HG02973 (cell line): Measurements from ENCODE around the gene PACSIN1.

Source experiments
- ATAC-seq: cut with Tn5 transposase; IDR thresholded peaks from one replicate; pipeline ENCODE4 v1.9.1; 2021; ENCODE audit warnings: moderate library complexity; ENCODE audit not compliant: unreplicated experiment

The PACSIN1 gene

GRCh38 chr6:34526992-34527728 lies 61.3 kb downstream of the PACSIN1 start:
- ATAC-seq = peak; percentile 64

DNA sequence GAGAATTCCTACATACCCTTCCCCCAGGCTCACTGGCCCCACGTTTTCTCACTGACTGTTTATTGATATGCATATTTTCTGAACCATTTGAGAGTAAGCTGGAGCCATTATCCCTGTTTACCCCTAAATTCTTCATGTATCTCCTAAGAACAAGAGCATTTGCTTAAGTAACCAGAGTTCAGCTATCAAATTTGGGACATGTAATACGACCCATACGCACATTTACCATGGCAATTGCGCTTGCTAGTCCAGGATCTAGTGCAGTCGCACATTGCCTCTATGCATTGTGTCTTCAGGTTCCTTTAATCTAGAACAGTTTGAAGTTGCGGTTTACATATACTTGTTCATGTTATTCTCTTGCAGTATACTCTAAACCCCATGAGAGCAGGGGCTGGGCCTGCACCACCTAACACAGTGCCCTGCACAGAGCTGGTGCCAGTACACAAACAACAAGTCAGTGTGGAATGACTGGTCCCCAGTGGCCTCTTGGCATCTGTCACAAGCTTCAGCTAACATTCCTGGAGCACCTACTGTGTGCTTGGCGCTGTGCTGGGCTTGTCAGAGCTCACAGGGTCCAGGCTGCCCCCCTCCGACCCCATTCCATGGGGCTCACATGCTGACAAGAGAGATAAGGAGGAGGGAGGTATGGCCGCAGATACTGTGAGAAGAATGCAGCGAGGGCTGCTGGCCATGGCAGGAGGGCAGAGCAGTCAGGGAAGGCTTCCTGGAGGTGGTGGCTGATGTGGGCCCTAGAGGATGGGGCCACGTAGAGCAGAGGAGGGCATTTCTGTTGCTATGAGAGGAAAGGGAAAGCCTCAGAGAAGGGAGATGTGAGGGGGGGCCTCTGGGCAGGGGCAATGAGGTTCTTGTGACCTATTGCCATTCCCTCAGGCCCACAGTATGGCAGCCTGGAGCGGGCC lies 62.1 kb downstream of the PACSIN1 start:
- no peak for ATAC-seq

GRCh38 chr6:34528996-34529664 lies 63.3 kb downstream of the PACSIN1 start:
- ATAC-seq = no peak

GRCh38 chr6:34529665-34530327 lies 63.9 kb downstream of the PACSIN1 start:
- no peak for ATAC-seq

DNA sequence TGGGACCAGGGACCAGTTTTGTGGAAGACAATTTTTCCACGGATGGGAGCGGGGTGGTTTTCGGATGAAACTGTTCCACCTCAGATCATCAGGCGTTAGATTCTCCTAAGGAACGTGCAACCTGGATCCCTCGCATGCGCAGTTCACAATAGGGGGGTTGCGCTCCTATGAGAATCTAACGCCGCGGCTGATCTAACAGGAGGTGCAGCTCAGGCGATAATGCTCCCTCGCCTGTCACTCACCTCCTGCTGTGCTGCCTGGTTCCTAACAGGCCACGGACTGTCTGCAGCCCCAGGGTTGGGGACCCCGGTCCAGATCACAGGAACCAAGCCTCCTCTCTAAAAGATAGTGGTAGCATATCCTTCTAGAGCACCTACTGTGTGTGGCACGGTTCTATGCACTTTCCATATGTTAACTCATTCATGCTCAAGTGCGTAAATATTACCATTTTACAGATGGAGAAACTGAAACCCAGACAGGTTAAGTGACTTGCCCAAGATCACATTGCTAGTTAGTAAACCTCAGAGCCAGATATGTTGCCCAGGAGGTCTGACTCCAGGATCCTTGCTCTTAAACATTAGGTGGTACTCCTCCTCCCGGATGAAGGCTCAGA lies 65.0 kb downstream of the PACSIN1 start:
- no peak for ATAC-seq

GRCh38 chr6:34531580-34532201 lies 65.8 kb downstream of the PACSIN1 start:
- no peak for ATAC-seq

- no peak for ATAC-seq
These were observed 66.4 kb downstream of the PACSIN1 start for GRCh38 chr6:34532230-34532629.

- no peak for ATAC-seq
These were observed 68.3 kb downstream of the PACSIN1 start for GRCh38 chr6:34534146-34534545.

DNA sequence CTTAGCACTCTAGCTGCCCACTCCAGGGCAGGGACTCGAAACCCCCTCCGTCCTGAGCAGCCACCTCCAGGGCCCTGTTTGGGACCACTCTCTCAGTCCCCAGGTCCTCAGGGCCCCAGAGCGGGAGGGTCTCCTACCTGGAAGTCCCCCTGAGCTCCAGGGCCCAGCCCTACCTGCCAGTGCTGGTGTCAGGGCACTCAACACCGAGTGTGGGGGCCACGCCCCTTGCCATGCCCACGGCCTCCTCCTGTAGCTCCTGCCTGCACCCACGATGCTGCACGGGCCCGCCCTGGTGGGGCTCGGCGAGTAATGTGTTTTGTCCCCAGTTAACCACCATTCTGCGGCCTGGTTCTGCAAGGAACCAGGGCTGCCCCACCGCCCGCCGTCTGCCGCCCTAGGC lies 68.8 kb downstream of the PACSIN1 start:
- ATAC-seq = no peak

- no peak for ATAC-seq
These were observed 69.3 kb downstream of the PACSIN1 start for GRCh38 chr6:34535199-34535598.

DNA sequence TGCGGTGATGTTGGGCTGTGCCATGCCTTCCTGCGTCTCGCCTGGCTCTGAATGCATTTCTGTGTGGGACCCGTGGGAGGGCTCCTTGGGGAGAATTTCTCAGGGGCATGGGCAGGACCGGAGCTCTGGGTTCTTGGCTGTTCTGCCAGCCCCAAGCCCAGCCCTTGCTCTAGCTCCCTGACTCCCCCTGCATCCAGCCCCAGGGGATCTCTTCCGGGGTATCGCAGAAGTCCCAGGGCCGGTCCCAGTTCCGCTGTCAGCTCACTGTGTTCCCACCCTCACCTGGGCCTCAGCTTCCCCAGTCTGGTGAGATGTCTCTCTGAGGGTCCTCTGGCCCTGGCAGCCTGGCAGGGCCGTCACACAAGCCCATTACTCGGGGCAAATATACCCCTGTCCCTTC lies 69.8 kb downstream of the PACSIN1 start:
- ATAC-seq = no peak

- ATAC-seq = no peak
These were observed 70.5 kb downstream of the PACSIN1 start for GRCh38 chr6:34536251-34536958.

DNA sequence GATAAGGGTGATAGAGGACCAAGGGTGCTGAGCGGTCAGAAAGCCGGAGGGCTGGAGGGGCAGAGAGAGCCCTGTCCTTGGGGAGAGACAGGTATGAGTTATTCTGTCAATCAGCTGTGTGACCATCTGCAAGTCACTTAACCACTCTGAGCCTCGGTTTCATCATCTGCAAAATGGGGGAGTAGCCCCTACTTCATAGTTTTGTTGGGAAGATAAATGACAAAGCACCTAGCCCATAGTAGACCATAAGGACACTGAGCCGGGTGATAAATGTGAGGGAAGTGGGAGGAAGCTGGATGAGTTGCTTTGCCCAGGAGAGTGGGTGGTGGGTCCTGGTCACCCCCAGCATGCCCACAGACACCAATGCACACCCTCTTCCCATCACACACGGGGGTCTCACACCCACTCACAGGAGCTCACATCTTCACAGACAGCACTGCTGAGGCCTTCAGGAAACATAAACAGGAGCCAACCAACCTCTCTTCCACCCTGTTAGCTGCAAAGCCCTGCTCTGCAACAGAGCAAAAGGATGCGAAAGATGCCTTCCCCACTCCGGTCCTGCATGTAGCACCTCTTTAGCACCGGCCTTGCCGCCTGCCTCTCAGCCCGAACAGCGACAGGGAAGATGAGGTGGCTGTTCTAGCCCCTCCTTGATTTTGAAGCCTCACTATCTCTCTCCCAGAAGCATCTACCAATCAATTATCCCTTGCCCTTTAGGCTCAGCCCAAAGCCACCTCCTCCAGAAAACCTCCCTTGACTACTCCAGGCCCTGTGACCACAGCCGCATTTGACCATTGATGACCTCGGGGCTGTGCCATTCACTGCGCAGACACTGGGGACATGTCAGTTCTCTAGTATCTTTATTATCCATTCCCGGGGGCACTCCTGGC lies 71.3 kb downstream of the PACSIN1 start:
- ATAC-seq = no peak

GRCh38 chr6:34537922-34538550 lies 72.2 kb downstream of the PACSIN1 start:
- ATAC-seq = no peak

DNA sequence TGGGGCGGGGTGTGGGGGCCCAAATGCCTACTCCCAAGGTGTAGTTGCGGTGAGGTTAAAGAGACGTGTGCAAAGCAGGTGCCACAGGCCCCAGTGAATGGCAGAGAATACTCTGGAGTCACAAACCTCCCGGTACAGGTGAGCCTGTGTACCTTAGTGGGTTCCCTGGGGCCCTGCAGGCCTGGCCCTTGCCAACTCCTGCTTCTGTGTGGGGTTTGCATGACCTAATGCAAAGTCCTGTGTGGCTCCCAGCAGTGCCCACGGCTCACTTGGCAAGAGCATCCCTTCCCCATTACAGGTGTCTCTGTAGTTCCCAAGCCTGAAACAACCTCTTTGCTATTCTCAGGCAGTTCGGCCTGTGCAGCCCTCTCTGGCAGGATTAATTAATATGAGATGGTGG lies 72.7 kb downstream of the PACSIN1 start:
- ATAC-seq = no peak

DNA sequence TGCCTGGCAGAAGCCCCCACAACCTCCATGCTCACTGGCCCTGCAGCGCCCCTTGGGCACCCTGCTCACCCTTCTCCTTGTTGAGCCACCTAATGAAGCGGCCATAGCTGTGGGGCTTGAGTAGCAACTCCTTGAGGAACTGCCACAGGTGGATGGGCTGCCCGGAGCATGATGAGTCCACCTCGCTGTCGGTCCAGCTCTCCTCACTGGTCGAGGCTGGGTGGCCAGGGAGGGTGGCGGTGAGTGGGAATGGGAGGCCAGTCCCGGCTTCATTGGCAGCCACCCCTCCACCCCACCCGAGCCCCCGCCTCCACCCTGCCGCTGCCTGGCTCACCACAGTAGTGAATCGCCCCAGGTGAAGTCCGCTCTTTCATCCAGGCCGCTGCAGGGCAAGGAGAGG lies 73.3 kb downstream of the PACSIN1 start:
- no peak for ATAC-seq

DNA sequence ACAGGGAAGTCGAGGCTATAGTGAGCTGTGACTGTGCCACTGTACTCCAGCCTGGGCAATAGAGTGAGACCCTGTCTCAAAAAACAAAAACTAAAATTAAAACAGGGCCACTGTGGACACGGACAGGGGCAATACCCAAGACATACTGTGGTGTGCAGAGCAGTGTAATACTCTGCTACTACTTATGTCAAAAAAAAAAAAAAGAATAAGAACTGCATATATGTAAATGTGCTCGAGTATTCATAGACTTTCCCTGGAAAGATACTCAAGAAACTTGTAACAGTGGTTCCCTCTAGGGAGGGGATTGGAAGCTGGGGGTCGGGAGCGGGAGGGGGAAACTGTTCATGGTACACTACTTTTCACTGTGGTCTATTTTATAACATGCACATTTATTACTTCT lies 74.3 kb downstream of the PACSIN1 start:
- no peak for ATAC-seq

GRCh38 chr6:34540841-34541240 lies 75.0 kb downstream of the PACSIN1 start:
- no peak for ATAC-seq
